DOHH2 (cell line): ENCODE data around the gene SLC16A6.

Source experiments
- H3F3A ChIP-seq: fragments of 200-600 bp; sonication (generic), shearing (Covaris generic); 2 replicates; pipeline ENCODE4 v1.6.0; 2016; ENCODE audit warnings: antibody characterized with exemption, mild to moderate bottlenecking; ENCODE audit not compliant: control insufficient read depth, insufficient read depth
- H3K27ac ChIP-seq: fragments of 200-600 bp; sonication (generic); 2 replicates; pipeline ENCODE4 v1.5.1; 2014; ENCODE audit warnings: low read depth, mild to moderate bottlenecking, low read length, moderate library complexity
- H3K27me3 ChIP-seq: fragments of 200-600 bp; sonication (generic); 2 replicates; pipeline ENCODE4 v1.6.1; 2014; ENCODE audit warnings: mild to moderate bottlenecking, low read length, mixed read lengths; ENCODE audit not compliant: control insufficient read depth
- H3K36me3 ChIP-seq: fragments of 200-600 bp; sonication (generic); 2 replicates; pipeline ENCODE4 v1.6.1; 2014; ENCODE audit warnings: mild to moderate bottlenecking, low read length, moderate library complexity, mixed read lengths; ENCODE audit not compliant: control insufficient read depth
- H3K4me1 ChIP-seq: fragments of 200-600 bp; sonication (generic); 2 replicates; pipeline ENCODE4 v1.6.1; 2014; ENCODE audit warnings: mild to moderate bottlenecking, low read length, mixed read lengths; ENCODE audit not compliant: control insufficient read depth
- H3K4me2 ChIP-seq: fragments of 200-600 bp; sonication (generic); 2 replicates; pipeline ENCODE4 v1.6.0; 2014; ENCODE audit warnings: mild to moderate bottlenecking, low read length, moderate library complexity
- H3K4me3 ChIP-seq: fragments of 200-600 bp; sonication (generic); 2 replicates; pipeline ENCODE4 v1.5.1; 2014; ENCODE audit warnings: mild to moderate bottlenecking, low read length, mixed read lengths
- H3K79me2 ChIP-seq: fragments of 200-600 bp; sonication (generic); 2 replicates; pipeline ENCODE4 v1.6.1; 2014; ENCODE audit warnings: mild to moderate bottlenecking, low read length, mixed read lengths; ENCODE audit not compliant: control insufficient read depth
- H3K9me2 ChIP-seq: fragments of 200-600 bp; sonication (generic); replicated peaks from 2 replicates; pipeline ENCODE4 v1.6.1; 2014; ENCODE audit warnings: mild to moderate bottlenecking, low read length, mixed read lengths; ENCODE audit not compliant: control insufficient read depth
- H3K9me3 ChIP-seq: fragments of 200-600 bp; sonication (generic); 2 replicates; pipeline ENCODE4 v1.6.1; 2014; ENCODE audit warnings: antibody characterized with exemption, low read length, mixed read lengths; ENCODE audit not compliant: control insufficient read depth, insufficient read depth
- H4K20me1 ChIP-seq: fragments of 200-600 bp; sonication (generic); 2 replicates; pipeline ENCODE4 v1.6.0; 2014; ENCODE audit warnings: low read depth, mild to moderate bottlenecking, antibody characterized with exemption, low read length, moderate library complexity; ENCODE audit not compliant: control insufficient read depth, insufficient read depth
- CTCF ChIP-seq: fragments of 200-600 bp; sonication (generic); IDR thresholded peaks from one replicate; pipeline ENCODE4 v1.5.1; 2014; ENCODE audit warnings: antibody characterized with exemption, mild to moderate bottlenecking, low read depth, low read length; ENCODE audit not compliant: poor library complexity, severe bottlenecking
- EZH2phosphoT487 ChIP-seq: fragments of 200-600 bp; sonication (generic); IDR thresholded peaks from 2 replicates; pipeline ENCODE4 v1.6.1; 2017; ENCODE audit warnings: borderline replicate concordance, mild to moderate bottlenecking, antibody characterized with exemption, low read length, moderate library complexity, mixed read lengths

Gene SLC16A6

DNA sequence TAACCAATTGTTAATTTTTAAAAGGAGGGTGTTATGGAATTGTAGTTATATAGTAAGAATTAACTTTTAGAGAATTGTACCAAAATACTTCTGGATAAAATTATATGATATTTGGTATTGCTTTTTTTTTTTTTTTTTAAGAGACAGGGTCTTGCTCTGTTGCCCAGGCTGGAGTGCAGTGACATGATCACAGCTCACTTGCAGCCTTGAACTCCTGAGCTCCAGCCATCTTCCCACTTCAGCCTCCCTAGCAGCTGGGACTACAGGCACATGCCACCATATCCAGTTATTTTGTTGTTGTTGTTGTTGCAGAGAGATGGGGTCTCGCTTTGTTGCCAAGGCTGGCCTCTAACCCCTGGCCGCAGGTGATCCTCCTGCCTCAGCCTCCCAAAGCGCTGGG is 8.9 kb upstream of the SLC16A6 start:
- peaks cover 4% of the 10 kb centered on the region for H3K79me2 ChIP-seq
- H3K4me3 ChIP-seq: no peak overlapping the region
- H3K9me2 ChIP-seq: no peaks in the 10 kb centered on the region
- H3K27ac ChIP-seq: no peak overlapping the region
- H3F3A ChIP-seq: no peaks in the 10 kb centered on the region
- H3K36me3 ChIP-seq: no peaks in the 10 kb centered on the region
- TF ChIP-seq EZH2phosphoT487 (no peak), CTCF (no peak)
- H4K20me1 ChIP-seq: no peaks in the 10 kb centered on the region
- H3K4me1 ChIP-seq: no peaks in the 10 kb centered on the region
- H3K9me3 ChIP-seq: no peaks in the 10 kb centered on the region
- no peak overlapping the region for H3K4me2 ChIP-seq
- H3K27me3 ChIP-seq: no peaks in the 10 kb centered on the region

DNA sequence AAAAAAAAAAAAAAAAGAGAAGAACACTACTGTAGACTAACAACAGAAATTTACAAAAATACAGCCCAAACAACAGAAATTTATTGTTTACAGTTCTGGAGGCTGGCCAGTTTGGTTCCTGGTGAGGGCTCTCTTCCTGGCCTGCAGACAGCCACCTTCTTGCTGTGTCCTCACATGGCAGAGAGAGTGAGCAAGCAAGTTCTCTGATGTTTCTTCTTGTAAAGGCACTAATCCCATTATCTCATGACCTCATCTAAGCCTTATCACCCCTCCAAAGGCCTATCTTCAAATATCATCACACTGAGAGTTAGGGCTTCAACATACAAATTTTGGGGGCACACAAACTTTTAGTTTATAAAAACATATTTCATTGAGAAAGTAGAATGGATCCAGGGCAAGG is 7.7 kb upstream of the SLC16A6 start:
- H3K9me3 ChIP-seq: no peaks in the 10 kb centered on the region
- TF ChIP-seq EZH2phosphoT487 (no peak), CTCF (no peak)
- no peaks in the 10 kb centered on the region for H4K20me1 ChIP-seq
- H3K27ac ChIP-seq: no peak overlapping the region
- H3K79me2 ChIP-seq: peaks cover 9% of the 10 kb centered on the region
- no peak overlapping the region for H3K4me2 ChIP-seq
- H3K4me3 ChIP-seq: no peak overlapping the region
- no peaks in the 10 kb centered on the region for H3K27me3 ChIP-seq
- no peaks in the 10 kb centered on the region for H3K36me3 ChIP-seq
- H3K4me1 ChIP-seq: peaks cover 9% of the 10 kb centered on the region
- H3K9me2 ChIP-seq: no peaks in the 10 kb centered on the region
- no peaks in the 10 kb centered on the region for H3F3A ChIP-seq

DNA sequence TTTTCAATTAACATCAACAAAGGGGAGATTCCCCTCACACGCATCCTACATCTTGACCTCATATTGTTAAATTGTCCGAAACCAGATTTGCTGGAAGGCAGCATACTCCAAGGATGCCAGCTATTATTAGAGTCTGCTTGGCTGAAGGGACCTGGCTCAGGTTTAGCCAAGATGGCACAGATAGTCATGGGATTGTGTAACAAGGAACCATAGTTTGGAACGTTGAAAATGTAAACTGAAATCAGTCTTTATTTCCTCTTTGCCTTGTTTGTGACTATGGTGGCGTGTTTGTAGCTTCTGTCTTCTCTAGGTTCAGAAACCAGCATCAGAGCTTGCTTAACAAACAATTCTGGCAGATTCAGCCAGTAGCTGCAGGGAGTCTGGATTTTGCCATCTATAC is 6.3 kb upstream of the SLC16A6 start:
- Histone ChIP-seq H3K79me2 (peaks cover 20% of the 10 kb centered on the region), H3K4me3 (no peak overlapping the region), H3K27ac (no peak overlapping the region), H3K9me2 (no peaks in the 10 kb centered on the region), H4K20me1 (no peaks in the 10 kb centered on the region), H3K36me3 (no peaks in the 10 kb centered on the region), H3K9me3 (no peaks in the 10 kb centered on the region), H3F3A (0 out of 2 replicates have a peak, but pooled peaks cover 2% of the 10 kb centered on the region), H3K4me1 (peaks cover 22% of the 10 kb centered on the region), H3K27me3 (no peaks in the 10 kb centered on the region), H3K4me2 (no peak overlapping the region)
- TF ChIP-seq EZH2phosphoT487: no peak
- TF ChIP-seq CTCF: no peak
